NCI-H1436 (cell line): ENCODE data around the gene FAM120A.

ENCODE experiments used
- DNase-seq: peaks from one replicate; lab custom pipeline; 2025; lab: John Stamatoyannopoulos, UW

FAM120A gene

GRCh38 chr9:93470391-93470790 is 18.9 kb downstream of the FAM120A start:
- no peak for DNase-seq

GRCh38 chr9:93471124-93471523 is 19.6 kb downstream of the FAM120A start:
- no peak for DNase-seq

DNA sequence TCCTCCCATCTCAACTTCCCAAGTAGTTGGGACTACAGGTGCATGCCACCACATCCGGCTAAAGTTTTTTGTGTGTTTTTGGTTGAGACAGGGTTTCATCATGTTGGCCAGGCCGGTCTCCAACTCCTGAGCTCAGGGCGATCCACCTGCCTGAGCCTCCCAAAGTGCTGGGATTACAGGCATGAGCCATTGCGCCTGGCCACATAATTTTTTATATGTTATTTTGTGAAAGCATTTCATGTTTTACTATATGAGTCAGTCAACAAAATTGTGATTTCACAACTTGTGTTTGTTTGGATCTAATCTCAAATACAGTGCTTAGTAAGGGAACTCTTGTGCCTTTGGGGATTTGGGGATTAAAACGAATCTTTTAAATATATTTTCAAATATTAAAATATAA is 21.9 kb downstream of the FAM120A start:
- DNase-seq, result no peak

DNA sequence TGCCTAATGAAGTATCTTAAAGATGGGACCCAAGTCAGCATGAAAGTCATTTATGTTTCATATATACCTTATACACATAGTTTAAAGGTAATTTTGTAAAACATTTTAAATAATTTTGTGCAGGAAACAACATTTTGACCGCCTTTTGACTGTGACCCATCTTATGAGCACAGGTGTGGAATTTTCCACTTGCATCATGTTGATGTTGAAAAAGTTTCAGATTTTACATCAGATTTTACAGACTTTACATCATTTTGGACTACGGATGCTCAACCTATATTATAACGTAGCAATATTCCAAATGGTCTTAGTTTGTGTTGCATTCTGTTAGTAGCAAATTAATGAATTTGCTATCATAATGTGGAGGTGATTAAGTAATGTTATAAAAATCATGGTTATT is 23.6 kb downstream of the FAM120A start:
- DNase-seq, result no peak

DNA sequence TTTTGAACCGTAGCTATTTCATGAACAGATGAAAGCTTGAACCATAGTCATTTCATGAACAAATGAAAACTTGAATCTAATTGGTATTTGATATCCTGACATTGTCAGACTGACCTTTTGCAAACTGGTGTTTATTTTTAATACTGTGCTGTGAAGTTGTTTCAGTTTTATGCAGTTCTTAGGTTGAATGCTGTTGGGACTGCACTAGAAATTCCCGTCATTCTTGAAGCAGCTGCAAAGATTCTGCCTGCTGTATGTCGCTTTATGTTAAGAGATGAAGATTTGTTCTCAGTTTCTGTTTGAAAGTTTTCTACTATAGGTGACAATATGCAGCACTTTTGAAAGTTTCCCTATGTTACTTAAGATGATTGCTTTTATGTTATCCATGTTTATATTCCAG is 24.4 kb downstream of the FAM120A start:
- DNase-seq, result no peak

DNA sequence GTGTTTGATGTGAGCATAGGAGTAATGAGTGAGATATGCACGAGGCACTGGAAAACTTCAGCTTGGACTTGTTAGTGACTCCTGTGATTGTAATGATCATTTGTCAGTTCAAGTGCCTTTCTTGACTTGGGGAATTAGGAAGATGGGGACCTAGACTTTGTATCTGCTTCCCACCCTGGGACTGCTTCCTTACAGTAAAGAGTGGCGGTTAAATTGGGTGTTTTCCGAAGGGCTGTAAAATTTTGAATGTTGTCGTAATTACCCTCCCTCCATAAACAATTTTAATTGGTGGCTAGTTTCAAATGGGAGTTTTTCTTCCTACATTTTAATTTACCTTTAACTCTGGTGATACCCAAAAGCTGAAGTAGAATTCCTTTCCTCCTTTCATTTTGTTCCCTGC is 25.4 kb downstream of the FAM120A start:
- DNase-seq, result no peak

DNA sequence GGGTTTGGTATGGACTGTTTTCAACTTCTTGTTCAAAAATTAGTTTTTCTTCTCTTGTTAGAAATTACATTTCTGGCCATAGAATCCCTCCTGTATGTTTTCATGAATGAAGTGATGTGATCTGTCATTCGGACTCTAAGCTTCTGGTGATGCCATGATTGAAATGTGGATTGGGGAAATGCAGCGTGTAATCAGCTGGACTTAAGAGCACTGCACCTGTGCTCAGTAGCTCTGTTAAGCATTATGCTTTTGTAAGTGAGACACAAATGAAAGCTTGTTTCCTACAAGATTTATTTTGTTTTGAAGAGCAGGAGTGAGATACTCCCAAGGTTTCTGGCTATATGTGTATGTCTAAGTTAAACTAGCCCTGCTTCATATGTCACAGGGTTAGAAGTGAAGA is 25.9 kb downstream of the FAM120A start:
- DNase-seq, result no peak

- no peak for DNase-seq
Measured at GRCh38 chr9:93479726-93480125, 28.2 kb downstream of the FAM120A start.

GRCh38 chr9:93480262-93480661 is 28.8 kb downstream of the FAM120A start:
- DNase-seq, result no peak

DNA sequence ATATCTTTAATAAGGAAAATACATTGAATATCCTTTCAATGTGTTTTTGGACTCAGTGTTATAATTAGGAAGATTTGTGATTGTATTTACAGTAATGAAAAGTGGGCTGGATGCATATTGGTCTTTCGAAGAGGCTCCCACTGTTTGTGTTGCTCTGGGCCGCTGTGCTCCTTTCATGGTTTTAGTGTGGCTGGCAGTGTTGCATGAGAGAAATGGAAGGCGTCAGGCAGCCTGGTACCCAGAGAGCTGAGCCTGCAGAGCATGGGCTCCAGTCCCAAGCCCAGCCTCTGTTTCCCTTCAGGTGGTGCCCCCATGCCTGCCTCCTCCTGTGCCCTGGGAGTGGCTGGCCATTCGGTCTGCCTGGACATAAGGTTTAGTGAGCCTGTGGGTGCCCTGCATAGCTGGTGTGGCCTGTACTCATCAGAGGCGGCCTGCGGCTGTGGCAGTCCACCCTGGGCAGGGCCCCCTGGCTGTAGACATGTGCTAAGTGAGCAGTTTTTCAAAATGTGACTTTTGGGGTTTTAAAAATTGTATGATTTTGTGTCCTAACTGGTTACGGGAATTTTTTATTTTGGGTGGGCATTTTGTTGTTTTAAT is 29.3 kb downstream of the FAM120A start:
- DNase-seq, result no peak

GRCh38 chr9:93483497-93483896 is 32.0 kb downstream of the FAM120A start:
- no peak for DNase-seq

GRCh38 chr9:93486268-93486667 is 34.8 kb downstream of the FAM120A start:
- DNase-seq, result no peak

DNA sequence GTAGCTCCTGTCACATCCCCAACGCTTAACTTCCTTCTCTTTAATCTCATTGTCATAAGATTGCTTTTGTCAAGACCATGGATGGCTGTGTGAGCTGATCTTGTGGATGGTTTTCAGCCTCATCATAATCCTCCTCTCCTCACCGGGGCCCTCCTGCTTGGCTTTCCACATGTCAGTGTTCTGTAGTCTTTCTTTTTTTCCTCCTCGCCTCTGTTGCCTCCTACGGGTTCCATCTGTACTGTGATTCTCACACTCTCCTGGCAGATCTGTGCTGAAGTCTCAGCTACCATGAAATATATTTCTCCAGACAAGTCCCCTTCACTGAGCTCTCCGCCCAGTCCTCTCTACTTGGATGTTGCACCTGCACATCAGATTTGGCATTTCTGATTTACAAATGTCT is 36.8 kb downstream of the FAM120A start:
- no peak for DNase-seq

- no peak for DNase-seq
Measured at GRCh38 chr9:93491593-93492232, 40.2 kb downstream of the FAM120A start.

GRCh38 chr9:93492327-93492726 is 40.8 kb downstream of the FAM120A start:
- DNase-seq, result no peak

DNA sequence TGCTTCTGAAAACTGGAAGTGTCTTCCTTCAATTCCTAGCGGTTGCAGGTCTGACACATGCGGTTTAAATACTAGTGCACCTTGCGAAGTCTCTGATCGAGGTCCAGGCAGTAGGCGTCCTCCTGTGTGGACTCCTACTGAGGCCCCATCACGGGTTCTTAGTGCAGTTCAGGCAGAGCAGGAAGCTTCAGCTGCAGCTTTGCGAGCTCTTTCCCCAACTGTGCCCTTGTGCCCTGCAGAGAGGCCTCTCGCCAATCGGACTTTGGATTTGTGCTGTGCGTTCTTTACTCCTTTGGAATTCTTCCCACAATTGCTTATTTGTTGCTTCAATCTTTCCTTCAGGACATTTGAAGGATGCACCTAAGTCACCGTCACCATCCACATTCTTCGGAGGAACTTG is 42.5 kb downstream of the FAM120A start:
- no peak for DNase-seq

DNA sequence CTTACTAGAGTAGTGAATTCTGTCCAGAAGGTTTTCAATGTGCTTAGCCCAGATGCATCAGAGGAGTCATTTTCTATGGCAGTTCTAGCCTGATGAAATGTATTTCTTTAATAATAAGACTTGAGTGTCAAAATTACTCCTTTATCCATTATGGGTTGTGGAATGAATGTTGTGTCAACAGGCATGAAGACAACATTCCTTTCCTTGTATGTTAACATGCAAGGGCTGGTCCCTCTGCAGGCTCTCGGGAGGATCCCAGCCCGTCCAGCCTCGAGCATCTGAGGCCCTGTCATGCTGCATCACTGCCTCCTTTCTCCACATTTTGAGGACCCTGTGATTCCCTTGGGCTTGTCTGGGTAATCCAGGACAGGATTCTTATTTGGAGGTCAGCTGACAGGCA is 44.8 kb downstream of the FAM120A start:
- DNase-seq, result no peak

DNA sequence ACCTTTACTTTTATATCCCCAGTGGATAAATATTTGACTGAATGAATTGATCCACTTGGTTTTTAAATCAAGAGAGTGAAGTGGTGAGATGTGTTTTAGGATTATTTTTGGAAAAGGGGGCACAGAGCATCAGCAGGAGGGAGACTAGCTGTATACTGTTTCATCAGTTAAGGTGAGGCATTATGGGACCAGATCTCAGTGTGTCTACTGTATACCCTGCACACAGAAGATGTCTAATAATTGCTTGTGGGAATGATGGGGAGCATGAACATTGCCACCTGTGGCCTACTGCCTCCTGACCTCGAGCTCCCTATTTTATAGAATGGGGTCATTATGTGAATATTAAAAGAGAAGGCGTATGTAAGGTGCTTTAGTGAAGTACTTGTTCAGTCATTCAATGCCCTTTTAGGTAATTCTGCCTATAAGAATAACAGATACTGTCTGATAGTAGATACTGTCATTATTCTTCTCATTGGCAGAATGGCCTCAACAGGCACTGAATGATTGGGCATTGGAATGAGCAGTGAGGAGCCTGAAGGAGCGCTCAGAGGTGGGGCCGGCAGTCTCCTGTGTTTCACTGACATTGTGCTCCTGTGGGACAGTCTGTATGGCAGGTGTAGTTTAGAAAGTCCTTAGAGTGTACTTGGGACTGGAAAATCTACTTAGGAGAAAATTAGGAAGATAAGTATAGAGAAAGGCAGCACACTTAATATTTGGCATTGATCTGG is 49.2 kb downstream of the FAM120A start:
- no peak for DNase-seq

- DNase-seq, result no peak
Measured at GRCh38 chr9:93501406-93501805, 49.9 kb downstream of the FAM120A start.

- no peak for DNase-seq
Measured at GRCh38 chr9:93503381-93503780, 51.9 kb downstream of the FAM120A start.

DNA sequence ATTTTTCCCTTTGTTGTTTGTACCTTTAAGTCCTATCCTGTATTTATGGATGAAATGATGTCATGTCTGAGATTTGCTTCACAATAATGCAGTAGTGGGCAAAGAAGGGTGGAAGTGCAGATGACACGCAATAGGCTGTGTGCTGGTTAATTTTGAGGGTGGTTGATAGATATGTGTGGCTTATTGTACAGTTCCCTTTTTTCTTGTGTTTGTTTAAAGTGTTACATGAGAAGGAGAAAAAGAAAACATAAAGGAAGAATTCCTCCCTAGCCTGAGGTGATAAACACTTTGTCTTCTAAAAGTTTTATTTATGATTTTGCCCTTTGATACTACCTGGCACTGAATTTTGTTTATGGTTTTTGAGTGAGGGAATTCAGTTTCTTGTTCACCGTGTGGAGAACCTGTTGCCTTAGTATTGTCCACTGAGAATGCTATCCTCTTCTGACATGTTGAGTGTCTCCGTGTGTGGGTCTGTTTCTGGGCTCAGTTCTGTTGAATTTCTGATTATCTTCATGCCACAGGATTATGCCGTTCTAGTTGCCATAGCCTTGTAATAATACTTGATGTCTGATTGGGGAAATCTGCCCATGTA is 54.2 kb downstream of the FAM120A start:
- no peak for DNase-seq

DNA sequence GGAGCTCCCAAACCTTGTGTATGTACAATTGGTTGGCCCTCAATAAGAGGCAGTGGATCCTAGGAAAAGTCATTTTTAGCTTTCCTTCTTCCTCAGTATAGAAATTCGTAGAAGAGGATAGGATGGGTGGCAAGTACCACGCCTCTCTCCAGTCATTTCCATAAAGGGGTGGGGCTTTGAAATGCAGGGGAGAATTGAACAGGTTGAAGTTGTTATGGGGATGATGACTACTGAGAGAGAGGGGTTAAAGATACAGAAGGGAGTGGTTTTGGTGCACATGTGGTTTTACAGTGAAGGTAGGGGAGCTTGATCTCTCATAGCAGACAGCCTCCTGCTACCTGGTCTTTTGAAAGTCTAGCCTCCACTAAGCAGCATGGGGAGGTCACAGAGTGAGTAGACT is 56.3 kb downstream of the FAM120A start:
- DNase-seq, result no peak

DNA sequence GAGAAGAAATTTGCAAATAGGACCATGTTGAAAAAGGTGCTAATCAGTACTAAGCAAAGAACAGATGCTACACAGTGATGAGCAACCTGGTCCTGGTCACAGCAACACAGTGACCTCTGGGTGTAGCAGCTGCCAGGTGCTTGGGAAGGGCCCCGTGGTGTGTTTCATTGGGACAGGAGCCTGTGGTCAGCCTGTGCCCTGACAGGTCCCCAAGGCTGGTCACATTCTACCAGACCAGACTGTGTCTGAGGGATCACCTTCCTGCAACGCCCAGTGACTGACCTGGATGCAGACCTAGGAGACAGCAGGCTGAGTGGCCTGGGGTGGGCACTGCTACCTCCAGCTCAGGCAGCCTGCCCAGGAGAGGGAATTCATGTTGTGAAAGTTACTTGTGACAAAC is 56.7 kb downstream of the FAM120A start:
- DNase-seq, result no peak
